22Rv1 (cell line): Measurements from ENCODE around the gene GINS2.

Source experiments
- CTCF ChIP-seq: fragments of 450-650 bp; IDR thresholded peaks from 2 replicates; pipeline ENCODE4 v1.5.1; 2017; ENCODE audit warnings: mild to moderate bottlenecking
- ZFX ChIP-seq: fragments of 450-650 bp; IDR thresholded peaks from 2 replicates; pipeline ENCODE4 v1.6.1; 2017; ENCODE audit warnings: antibody characterized with exemption, borderline replicate concordance

- TF ChIP-seq CTCF (no peak), ZFX (no peak)
Observed at GRCh38 chr16:85653290-85653891, 35.4 kb downstream of the GINS2 start.
